ENCODE results near the gene PRAF2. TPM values are rescaled to one million over a fixed set of nuclear protein-coding genes. Genes with fewer than 3 reads are reported as not detected.

PRAF2 gene
- total RNA-seq, 2 experiments from 2014 or later: 17.1 to 21.0 TPM

- intact Hi-C loops (cut with DNase I, micrococcal nuclease): no loop called here
- Mint-ChIP-seq H3K9me3 (no peaks in the 10 kb centered on the region), H3K4me3 (no peak overlapping the region), H3K27me3 (no peaks in the 10 kb centered on the region), H3K27ac (no peak overlapping the region), H3K36me3 (ENCODE audit: low read depth) (peaks cover 18% of the 10 kb centered on the region), H3K4me1 (ENCODE audit: low read depth) (peaks cover 13% of the 10 kb centered on the region)
- no peak for ATAC-seq (ENCODE audit: poor library complexity)
- DNase-seq: no peak
- no peaks in the 10 kb centered on the region for H3K9me3 ChIP-seq (ENCODE audit: control insufficient read depth in 1 of 2, insufficient read depth in 1 of 2, low read length in 2 of 2)
- TF ChIP-seq, protein P1, sequence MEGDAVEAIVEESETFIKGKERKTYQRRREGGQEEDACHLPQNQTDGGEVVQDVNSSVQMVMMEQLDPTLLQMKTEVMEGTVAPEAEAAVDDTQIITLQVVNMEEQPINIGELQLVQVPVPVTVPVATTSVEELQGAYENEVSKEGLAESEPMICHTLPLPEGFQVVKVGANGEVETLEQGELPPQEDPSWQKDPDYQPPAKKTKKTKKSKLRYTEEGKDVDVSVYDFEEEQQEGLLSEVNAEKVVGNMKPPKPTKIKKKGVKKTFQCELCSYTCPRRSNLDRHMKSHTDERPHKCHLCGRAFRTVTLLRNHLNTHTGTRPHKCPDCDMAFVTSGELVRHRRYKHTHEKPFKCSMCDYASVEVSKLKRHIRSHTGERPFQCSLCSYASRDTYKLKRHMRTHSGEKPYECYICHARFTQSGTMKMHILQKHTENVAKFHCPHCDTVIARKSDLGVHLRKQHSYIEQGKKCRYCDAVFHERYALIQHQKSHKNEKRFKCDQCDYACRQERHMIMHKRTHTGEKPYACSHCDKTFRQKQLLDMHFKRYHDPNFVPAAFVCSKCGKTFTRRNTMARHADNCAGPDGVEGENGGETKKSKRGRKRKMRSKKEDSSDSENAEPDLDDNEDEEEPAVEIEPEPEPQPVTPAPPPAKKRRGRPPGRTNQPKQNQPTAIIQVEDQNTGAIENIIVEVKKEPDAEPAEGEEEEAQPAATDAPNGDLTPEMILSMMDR (IDR thresholded peaks at IDR 0.05): no peak
- no peaks in the 10 kb centered on the region for H3K36me3 ChIP-seq (ENCODE audit: insufficient read depth, low read length)
- POLR2A ChIA-PET: no interaction called here
- peaks cover 14% of the 10 kb centered on the region for H3K4me1 ChIP-seq (ENCODE audit: insufficient read depth, low read length)
- H3K27me3 ChIP-seq (ENCODE audit: control insufficient read depth in 1 of 2, insufficient read depth in 2 of 2, low read length in 2 of 2): no peaks in the 10 kb centered on the region
- CTCF ChIA-PET: no interaction called here
- H3K27ac ChIP-seq (ENCODE audit: low read depth in 1 of 2, low read length in 2 of 2): no peak overlapping the region
- no peak overlapping the region for H3K4me3 ChIP-seq (ENCODE audit: low read length)
These were observed 4.8 kb downstream of the PRAF2 start for GRCh38 chrX:49069038-49069437.

- ATAC-seq (ENCODE audit: poor library complexity): no peak
- no peak overlapping the region for H3K4me3 Mint-ChIP-seq
- ChIA-PET CTCF (no interaction called here), POLR2A (no interaction called here)
- no peaks in the 10 kb centered on the region for H3K4me1 Mint-ChIP-seq (ENCODE audit: low read depth)
- TF ChIP-seq, protein P1 (IDR thresholded peaks at IDR 0.05): no peak
- no peak overlapping the region for H3K27ac Mint-ChIP-seq
- H3K27me3 ChIP-seq (ENCODE audit: control insufficient read depth in 1 of 2, insufficient read depth in 2 of 2, low read length in 2 of 2): no peaks in the 10 kb centered on the region
- no peaks in the 10 kb centered on the region for H3K9me3 ChIP-seq (ENCODE audit: control insufficient read depth in 1 of 2, insufficient read depth in 1 of 2, low read length in 2 of 2)
- peaks cover under 1% of the 10 kb centered on the region for H3K4me1 ChIP-seq (ENCODE audit: insufficient read depth, low read length)
- no peak overlapping the region for H3K4me3 ChIP-seq (ENCODE audit: low read length)
- no peak for DNase-seq
- H3K36me3 Mint-ChIP-seq (ENCODE audit: low read depth): peaks cover 11% of the 10 kb centered on the region
- no peak overlapping the region for H3K27ac ChIP-seq (ENCODE audit: low read depth in 1 of 2, low read length in 2 of 2)
- H3K27me3 Mint-ChIP-seq: no peaks in the 10 kb centered on the region
- no peaks in the 10 kb centered on the region for H3K36me3 ChIP-seq (ENCODE audit: insufficient read depth, low read length)
- intact Hi-C loops (cut with DNase I, micrococcal nuclease): no loop called here
- no peaks in the 10 kb centered on the region for H3K9me3 Mint-ChIP-seq
These were observed 6.3 kb downstream of the PRAF2 start for GRCh38 chrX:49067285-49068120.

DNA sequence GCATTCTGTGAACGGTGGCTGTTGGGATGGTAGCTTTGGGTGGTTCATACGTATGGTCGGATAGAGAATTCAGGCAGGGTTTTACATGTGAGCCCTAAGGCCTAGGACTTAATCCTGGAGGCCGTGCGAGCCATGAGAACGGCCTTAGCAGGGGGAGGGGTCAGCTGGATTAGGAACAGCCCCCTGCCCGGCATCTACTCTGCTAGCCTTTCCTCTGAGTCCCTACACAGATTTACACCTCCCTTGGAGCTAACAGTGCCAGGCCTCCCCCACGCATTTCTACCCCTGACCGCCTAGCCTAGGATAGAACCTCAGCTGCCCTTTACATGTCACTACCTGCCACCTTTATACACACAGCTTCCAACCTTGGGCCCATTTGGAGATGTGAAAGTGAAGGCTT lies 7.1 kb downstream of the PRAF2 start:
- H3K4me1 ChIP-seq (ENCODE audit: insufficient read depth, low read length): no peaks in the 10 kb centered on the region
- Mint-ChIP-seq H3K4me3 (no peak overlapping the region), H3K4me1 (ENCODE audit: low read depth) (no peaks in the 10 kb centered on the region), H3K9me3 (no peaks in the 10 kb centered on the region), H3K27ac (no peak overlapping the region), H3K27me3 (no peaks in the 10 kb centered on the region), H3K36me3 (ENCODE audit: low read depth) (peaks cover 11% of the 10 kb centered on the region)
- no peak overlapping the region for H3K27ac ChIP-seq (ENCODE audit: low read depth in 1 of 2, low read length in 2 of 2)
- peaks cover 2% of the 10 kb centered on the region for H3K36me3 ChIP-seq (ENCODE audit: insufficient read depth, low read length)
- no peaks in the 10 kb centered on the region for H3K9me3 ChIP-seq (ENCODE audit: control insufficient read depth in 1 of 2, insufficient read depth in 1 of 2, low read length in 2 of 2)
- TF ChIP-seq, protein P1 (IDR thresholded peaks at IDR 0.05): no peak
- H3K27me3 ChIP-seq (ENCODE audit: control insufficient read depth in 1 of 2, insufficient read depth in 2 of 2, low read length in 2 of 2): no peaks in the 10 kb centered on the region
- ChIA-PET POLR2A (no interaction called here), CTCF (no interaction called here)
- no peak overlapping the region for H3K4me3 ChIP-seq (ENCODE audit: low read length)
- ATAC-seq (ENCODE audit: poor library complexity): no peak
- intact Hi-C loops (cut with DNase I, micrococcal nuclease): no loop called here
- no peak for DNase-seq

All from CD4-positive, alpha-beta T cell (primary cell).